Adrenal gland (tissue), 12 donors: ENCODE results near the gene NUDT15. TPM values are rescaled to one million over a fixed set of nuclear protein-coding genes. Genes with fewer than 3 reads are reported as not detected.

Experiments
- DNase-seq, 7 donors: peaks; one replicate each; pipeline ENCODE4 v3.0.0-alpha.2; 2019 to 2020
- H3K27ac ChIP-seq, 5 donors: fragments of 200-600 bp; sonication (generic) in 4 of 5; 1 replicate in 3 of 5; 2 replicates in 2 of 5; pipeline versions ENCODE4 v1.5.1 to v1.8.0; 2016 to 2020; ENCODE audit warnings: mild to moderate bottlenecking in 1 of 5
- H3K27me3 ChIP-seq: fragments of 200-600 bp; 2 replicates; pipeline ENCODE4 v1.8.0; 2021
- H3K36me3 ChIP-seq, 2 donors: fragments of 200-600 bp; replicated peaks in 1 of 2; 1 replicate in 1 of 2; 2 replicates in 1 of 2; pipeline versions ENCODE4 v1.5.1 to v1.8.0; 2018 to 2022
- H3K4me1 ChIP-seq, 2 donors: fragments of 200-600 bp; replicated peaks in 1 of 2; 1 replicate in 1 of 2; 2 replicates in 1 of 2; pipeline versions ENCODE4 v1.5.1 to v1.8.0; 2018 to 2021
- H3K4me3 ChIP-seq, 4 donors: fragments of 200-600 bp; sonication (generic) in 3 of 4; one replicate each; pipeline ENCODE4 v1.5.1; 2016 to 2018
- H3K9me3 ChIP-seq, 3 donors: fragments of 200-600 bp; sonication (generic) in 1 of 3; replicated peaks in 1 of 3; 1 replicate in 2 of 3; 2 replicates in 1 of 3; pipeline versions ENCODE4 v1.5.1 to v1.8.0; 2016 to 2021
- CTCF ChIP-seq, 6 experiments: fragments of 450-650 bp in 4 of 6; fragments of 200-600 bp in 2 of 6; sonication (generic) in 1 of 6; IDR thresholded peaks; 1 replicate in 5 of 6; 2 replicates in 1 of 6; pipeline versions ENCODE4 v1.5.1 to v1.8.0; 2016 to 2021; ENCODE audit warnings: antibody characterized with exemption in 6 of 6, mild to moderate bottlenecking in 2 of 6, moderate library complexity in 1 of 6
- POLR2A ChIP-seq, 2 donors: fragments of 450-650 bp; IDR thresholded peaks; one replicate each; pipeline ENCODE4 v1.6.1; 2017; ENCODE audit warnings: antibody characterized with exemption in 2 of 2, mild to moderate bottlenecking in 2 of 2, moderate library complexity in 1 of 2
- WGBS, 4 donors: extraction: QIAGEN DNeasy Blood & Tissue Kit in 2 of 4; methylation state at CpG; one replicate each; pipeline versions ENCODE4 v1.1.5 to v1.1.7; 2013 to 2017; 5-methylcytosine and 5-hydroxymethylcytosine counted together
- intact Hi-C, 2 donors: fragments of 100-400 bp; cut with DNase I; formaldehyde crosslinking; loops; one replicate each; pipeline versions ENCODE4 v1.14.1 to v1.15.0; 2022 to 2023
- polyA plus RNA-seq, 3 donors: library from polyadenylated mRNA; stranded (reverse); fragments of 200-250 nt in 2 of 3; fragments of 350-450 nt in 1 of 3; fragmentation: Illumina TruSeq in 1 of 3; extraction: RNeasy Lipid Tissue Mini Kit (QIAGEN cat#74804) in 1 of 3; gene quantifications; one replicate each; pipeline ENCODE4 v1.2.3, GENCODE V29; 2013 to 2014
- total RNA-seq, 9 donors: library from RNA; depleted of rRNA in 4 of 9; stranded (reverse); fragments of >200 nt in 4 of 9; fragments of 120-200 nt in 1 of 9; fragmentation: NEBNext Ultra II Directional in 1 of 9; extraction: Animal tissue kit (Norgen Biotek cat#: 25700) in 1 of 9; gene quantifications; one replicate each; pipeline versions ENCODE4 v1.1.0 to v1.2.4, GENCODE V29; 2013 to 2023
- donor health status: healthy with polysubstance abuse.
- donor health status: Bipolar disorder and iron deficiency.
- donor health status: DM: yes; HTN: yes; CAD: no.
- donor health status: DM: no; HTN: no; CAD: no.
- donor health status: DM: no; HTN: no; CAD: no.
- donor health status: DM: yes; HTN: yes; CAD: no.

NUDT15 gene
- total and polyA plus RNA-seq, 12 donors: 4.0 to 20.1 (median 12.0) TPM

- Histone ChIP-seq H3K27ac (no peak overlapping the region), H3K27me3 (no peaks in the 10 kb centered on the region), H3K4me3 (no peak overlapping the region), H3K36me3 (no peaks in the 10 kb centered on the region), H3K4me1 (no peaks in the 10 kb centered on the region), H3K9me3 (no peaks in the 10 kb centered on the region)
- intact Hi-C loops: no loop called here
- 67 to 87% (median 77%) methylated on average over 3 to 4 of the region's 4 CpGs for WGBS, 4 donors
- TF ChIP-seq POLR2A (IDR thresholded peaks at IDR 0.05): no peak
- no peak for TF ChIP-seq CTCF (IDR thresholded peaks at IDR 0.05)
- no peak for DNase-seq
Measured at GRCh38 chr13:48010698-48011097, 26.8 kb upstream of the NUDT15 start.

GRCh38 chr13:48012668-48013067, 24.9 kb upstream of the NUDT15 start:
- intact Hi-C loops: no loop called here
- TF ChIP-seq POLR2A (IDR thresholded peaks at IDR 0.05) (no peak), CTCF (IDR thresholded peaks at IDR 0.05) (no peak)
- WGBS, 4 donors: 91 to 100% (median 100%) methylated on average over 1 of the region's 1 CpG
- H3K27ac ChIP-seq: no peak overlapping the region
- no peak for DNase-seq
- no peaks in the 10 kb centered on the region for H3K9me3 ChIP-seq
- no peaks in the 10 kb centered on the region for H3K27me3 ChIP-seq
- no peaks in the 10 kb centered on the region for H3K4me1 ChIP-seq
- H3K4me3 ChIP-seq: no peak overlapping the region
- H3K36me3 ChIP-seq: no peaks in the 10 kb centered on the region

- intact Hi-C loops: no loop called here
Measured at GRCh38 chr13:48014359-48014758, 23.2 kb upstream of the NUDT15 start.

GRCh38 chr13:48018637-48019036, 18.9 kb upstream of the NUDT15 start:
- no peaks in the 10 kb centered on the region for H3K4me1 ChIP-seq
- intact Hi-C loops: no loop called here
- WGBS, 4 donors: 94 to 100% (median 97%) methylated on average over 2 of the region's 2 CpGs
- H3K4me3 ChIP-seq: no peak overlapping the region
- TF ChIP-seq CTCF (IDR thresholded peaks at IDR 0.05) (no peak), POLR2A (IDR thresholded peaks at IDR 0.05) (no peak)
- DNase-seq: no peak
- H3K27ac ChIP-seq: no peak overlapping the region
- H3K9me3 ChIP-seq: no peaks in the 10 kb centered on the region
- H3K27me3 ChIP-seq: no peaks in the 10 kb centered on the region
- H3K36me3 ChIP-seq: no peaks in the 10 kb centered on the region

More at GRCh38 chr13:48014359-48014758, 23.2 kb upstream of the NUDT15 start:
- Histone ChIP-seq H3K4me1 (no peaks in the 10 kb centered on the region), H3K27me3 (no peaks in the 10 kb centered on the region), H3K4me3 (no peak overlapping the region), H3K9me3 (no peaks in the 10 kb centered on the region), H3K36me3 (no peaks in the 10 kb centered on the region), H3K27ac (no peak overlapping the region)
- DNase-seq: no peak
- TF ChIP-seq CTCF (IDR thresholded peaks at IDR 0.05) (no peak), POLR2A (IDR thresholded peaks at IDR 0.05) (no peak)
- WGBS, 4 donors: 90 to 92% (median 91%) methylated on average over 2 of the region's 2 CpGs
